ENCODE measurements around the gene ADGRG3.

The ADGRG3 gene

DNA sequence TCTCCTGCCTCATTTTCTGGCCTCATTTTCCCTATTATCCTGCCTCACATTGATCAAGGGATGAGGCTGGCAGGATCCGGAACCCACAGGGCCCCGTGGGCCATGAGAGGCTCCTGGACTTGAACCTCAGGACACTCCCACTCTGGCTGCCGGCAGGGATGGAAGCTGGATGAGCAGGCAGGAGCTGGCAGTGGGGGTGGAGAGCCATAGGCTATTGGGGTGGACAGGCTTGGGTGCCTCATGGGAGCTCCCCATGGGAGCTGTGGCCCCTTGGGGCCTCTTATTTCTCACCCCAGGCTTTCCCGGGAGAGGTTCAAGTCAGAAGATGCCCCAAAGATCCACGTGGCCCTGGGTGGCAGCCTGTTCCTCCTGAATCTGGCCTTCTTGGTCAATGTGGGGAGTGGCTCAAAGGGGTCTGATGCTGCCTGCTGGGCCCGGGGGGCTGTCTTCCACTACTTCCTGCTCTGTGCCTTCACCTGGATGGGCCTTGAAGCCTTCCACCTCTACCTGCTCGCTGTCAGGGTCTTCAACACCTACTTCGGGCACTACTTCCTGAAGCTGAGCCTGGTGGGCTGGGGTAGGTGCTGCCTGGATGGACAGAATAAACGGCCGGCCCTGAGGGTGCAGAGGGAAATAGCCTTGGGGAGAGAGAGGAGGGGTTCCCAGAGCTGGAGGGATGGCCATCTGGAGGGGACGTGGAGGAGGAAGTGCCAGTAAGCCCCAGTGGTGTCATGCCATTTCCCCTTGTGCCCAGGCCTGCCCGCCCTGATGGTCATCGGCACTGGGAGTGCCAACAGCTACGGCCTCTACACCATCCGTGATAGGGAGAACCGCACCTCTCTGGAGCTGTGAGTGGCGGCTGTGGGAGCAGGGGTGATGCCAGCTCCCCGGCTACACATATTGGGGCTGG, 15.8 kb downstream of the ADGRG3 start:
- H3K4me2 ChIP-seq (ENCODE audit: low read length) = no peak overlapping the region
- no peaks in the 10 kb centered on the region for H3K9me3 ChIP-seq (ENCODE audit: control insufficient read depth, insufficient read depth, low read length)
- no peaks in the 10 kb centered on the region for H3K9me2 ChIP-seq (replicated peaks; ENCODE audit: control insufficient read depth, low read length)
- H3F3A ChIP-seq (ENCODE audit: control insufficient read depth, insufficient read depth) = no peaks in the 10 kb centered on the region
- H3K27ac ChIP-seq (ENCODE audit: low read depth, low read length) = no peak overlapping the region
- no peaks in the 10 kb centered on the region for H3K79me2 ChIP-seq (ENCODE audit: control insufficient read depth, low read length)
- TF ChIP-seq, protein P1, sequence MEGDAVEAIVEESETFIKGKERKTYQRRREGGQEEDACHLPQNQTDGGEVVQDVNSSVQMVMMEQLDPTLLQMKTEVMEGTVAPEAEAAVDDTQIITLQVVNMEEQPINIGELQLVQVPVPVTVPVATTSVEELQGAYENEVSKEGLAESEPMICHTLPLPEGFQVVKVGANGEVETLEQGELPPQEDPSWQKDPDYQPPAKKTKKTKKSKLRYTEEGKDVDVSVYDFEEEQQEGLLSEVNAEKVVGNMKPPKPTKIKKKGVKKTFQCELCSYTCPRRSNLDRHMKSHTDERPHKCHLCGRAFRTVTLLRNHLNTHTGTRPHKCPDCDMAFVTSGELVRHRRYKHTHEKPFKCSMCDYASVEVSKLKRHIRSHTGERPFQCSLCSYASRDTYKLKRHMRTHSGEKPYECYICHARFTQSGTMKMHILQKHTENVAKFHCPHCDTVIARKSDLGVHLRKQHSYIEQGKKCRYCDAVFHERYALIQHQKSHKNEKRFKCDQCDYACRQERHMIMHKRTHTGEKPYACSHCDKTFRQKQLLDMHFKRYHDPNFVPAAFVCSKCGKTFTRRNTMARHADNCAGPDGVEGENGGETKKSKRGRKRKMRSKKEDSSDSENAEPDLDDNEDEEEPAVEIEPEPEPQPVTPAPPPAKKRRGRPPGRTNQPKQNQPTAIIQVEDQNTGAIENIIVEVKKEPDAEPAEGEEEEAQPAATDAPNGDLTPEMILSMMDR (IDR thresholded peaks at IDR 0.05; ENCODE audit: low read depth, low read length, poor library complexity, severe bottlenecking) = no peak
- TF ChIP-seq EZH2phosphoT487 (IDR thresholded peaks at IDR 0.05; ENCODE audit: borderline replicate concordance, low read length) = no peak
- H3K4me1 ChIP-seq (ENCODE audit: control insufficient read depth, low read length) = no peaks in the 10 kb centered on the region; the same call in 1 of the 2 replicates
- H3K4me3 ChIP-seq (ENCODE audit: low read length) = no peak overlapping the region
- no peaks in the 10 kb centered on the region for H4K20me1 ChIP-seq (ENCODE audit: control insufficient read depth, insufficient read depth, low read depth, low read length)
- H3K27me3 ChIP-seq (ENCODE audit: control insufficient read depth, low read length) = no peaks in the 10 kb centered on the region; the same call in 1 of the 2 replicates
- no peaks in the 10 kb centered on the region for H3K36me3 ChIP-seq (ENCODE audit: control insufficient read depth, low read length)

GRCh38 chr16:57684626-57685358, 16.7 kb downstream of the ADGRG3 start:
- no peaks in the 10 kb centered on the region for H3K36me3 ChIP-seq (ENCODE audit: control insufficient read depth, low read length)
- H3F3A ChIP-seq (ENCODE audit: control insufficient read depth, insufficient read depth) = no peaks in the 10 kb centered on the region
- peaks cover 9% of the 10 kb centered on the region for H3K4me1 ChIP-seq (ENCODE audit: control insufficient read depth, low read length)
- H3K4me2 ChIP-seq (ENCODE audit: low read length) = no peak overlapping the region
- H3K79me2 ChIP-seq (ENCODE audit: control insufficient read depth, low read length) = no peaks in the 10 kb centered on the region
- TF ChIP-seq, protein P1 (IDR thresholded peaks at IDR 0.05; ENCODE audit: low read depth, low read length, poor library complexity, severe bottlenecking) = no peak
- no peak for TF ChIP-seq EZH2phosphoT487 (IDR thresholded peaks at IDR 0.05; ENCODE audit: borderline replicate concordance, low read length)
- H3K9me3 ChIP-seq (ENCODE audit: control insufficient read depth, insufficient read depth, low read length) = no peaks in the 10 kb centered on the region
- no peaks in the 10 kb centered on the region for H3K9me2 ChIP-seq (replicated peaks; ENCODE audit: control insufficient read depth, low read length)
- no peak overlapping the region for H3K27ac ChIP-seq (ENCODE audit: low read depth, low read length)
- no peaks in the 10 kb centered on the region for H4K20me1 ChIP-seq (ENCODE audit: control insufficient read depth, insufficient read depth, low read depth, low read length)
- no peak overlapping the region for H3K4me3 ChIP-seq (ENCODE audit: low read length)
- H3K27me3 ChIP-seq (ENCODE audit: control insufficient read depth, low read length) = no peaks in the 10 kb centered on the region; the same call in 1 of the 2 replicates

DNA sequence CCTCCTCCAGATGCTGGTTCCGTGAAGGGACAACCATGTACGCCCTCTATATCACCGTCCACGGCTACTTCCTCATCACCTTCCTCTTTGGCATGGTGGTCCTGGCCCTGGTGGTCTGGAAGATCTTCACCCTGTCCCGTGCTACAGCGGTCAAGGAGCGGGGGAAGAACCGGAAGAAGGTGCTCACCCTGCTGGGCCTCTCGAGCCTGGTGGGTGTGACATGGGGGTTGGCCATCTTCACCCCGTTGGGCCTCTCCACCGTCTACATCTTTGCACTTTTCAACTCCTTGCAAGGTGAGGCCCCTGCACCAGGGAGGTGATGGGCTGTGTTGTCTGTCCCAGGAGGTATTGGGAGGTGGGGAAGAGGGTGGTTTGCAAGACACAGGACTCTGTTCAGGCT, 17.5 kb downstream of the ADGRG3 start:
- Histone ChIP-seq H3K4me3 (ENCODE audit: low read length) (no peak overlapping the region), H3K27ac (ENCODE audit: low read depth, low read length) (no peak overlapping the region), H3K79me2 (ENCODE audit: control insufficient read depth, low read length) (no peaks in the 10 kb centered on the region), H3K36me3 (ENCODE audit: control insufficient read depth, low read length) (no peaks in the 10 kb centered on the region), H4K20me1 (ENCODE audit: control insufficient read depth, insufficient read depth, low read depth, low read length) (no peaks in the 10 kb centered on the region), H3K4me1 (ENCODE audit: control insufficient read depth, low read length) (peaks cover 17% of the 10 kb centered on the region), H3K9me2 (replicated peaks; ENCODE audit: control insufficient read depth, low read length) (no peaks in the 10 kb centered on the region), H3K27me3 (ENCODE audit: control insufficient read depth, low read length) (no peaks in the 10 kb centered on the region; the same call in 1 of the 2 replicates), H3F3A (ENCODE audit: control insufficient read depth, insufficient read depth) (no peaks in the 10 kb centered on the region), H3K9me3 (ENCODE audit: control insufficient read depth, insufficient read depth, low read length) (no peaks in the 10 kb centered on the region), H3K4me2 (ENCODE audit: low read length) (no peak overlapping the region)
- no peak for TF ChIP-seq EZH2phosphoT487 (IDR thresholded peaks at IDR 0.05; ENCODE audit: borderline replicate concordance, low read length)
- TF ChIP-seq, protein P1 (IDR thresholded peaks at IDR 0.05; ENCODE audit: low read depth, low read length, poor library complexity, severe bottlenecking) = no peak

Measured in DOHH2 (cell line).